ENCODE results near the gene IRAK2. TPM values are rescaled to one million over a fixed set of nuclear protein-coding genes. Genes with fewer than 3 reads are reported as not detected.
"Not testable (repeated sequence)": the region's sequence is repeated elsewhere in the genome, so short reads cannot be mapped to it uniquely, and the experiment has no call there.

IRAK2 gene
- total RNA-seq, 4 donors from 2014 or later: 6.1 to 23.8 (median 7.6) TPM

GRCh38 chr3:10149226-10149625 is 15.5 kb upstream of the IRAK2 start:
- DNase-seq (ENCODE audit: low spot score): no peak
- no peak for ATAC-seq (ENCODE audit: low FRiP score)
- no peak for TF ChIP-seq CTCF (IDR thresholded peaks at IDR 0.05)

DNA sequence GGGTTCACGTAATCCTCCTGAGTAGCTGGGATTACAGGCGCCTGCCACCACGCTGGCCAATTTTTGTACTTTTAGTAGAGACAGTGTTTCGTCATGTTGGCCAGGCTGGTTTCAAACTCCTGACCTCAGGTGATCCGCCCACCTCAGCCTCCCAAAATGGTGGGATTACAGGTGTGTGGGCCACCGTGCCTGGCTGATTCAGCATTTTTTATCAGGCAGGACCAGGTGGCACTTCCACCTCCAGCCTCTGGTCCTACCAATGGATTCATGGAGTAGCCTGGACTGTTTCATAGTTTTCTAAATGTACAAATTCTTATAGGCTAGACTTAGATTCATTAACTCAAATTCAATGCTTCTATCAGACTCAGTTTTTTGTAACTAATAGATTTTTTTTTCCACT is 13.7 kb upstream of the IRAK2 start:
- TF ChIP-seq CTCF (IDR thresholded peaks at IDR 0.05): no peak
- no peak for DNase-seq (ENCODE audit: low spot score)
- no peak for ATAC-seq (ENCODE audit: low FRiP score)

- no peak for TF ChIP-seq CTCF (IDR thresholded peaks at IDR 0.05)
- ATAC-seq (ENCODE audit: low FRiP score) (no peak), DNase-seq (ENCODE audit: low spot score) (no peak)
Observed at GRCh38 chr3:10154335-10155122, 10.2 kb upstream of the IRAK2 start.

DNA sequence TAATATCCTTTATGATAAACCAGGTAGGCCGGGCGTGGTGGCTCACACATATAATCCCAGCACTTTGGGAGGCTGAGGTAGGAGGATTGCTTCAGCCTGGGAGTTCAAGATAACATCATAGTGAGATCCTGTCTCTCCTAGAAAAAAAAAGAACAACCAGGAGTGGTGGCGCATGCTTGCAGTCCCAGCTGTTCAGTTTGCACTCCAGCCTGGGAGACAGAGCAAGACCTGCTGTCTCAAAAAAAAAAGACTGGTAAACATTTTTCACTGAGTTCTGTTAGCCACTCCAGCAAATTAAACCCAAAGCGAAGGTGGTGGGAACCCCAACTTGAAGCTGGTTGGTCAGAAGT is 9.6 kb upstream of the IRAK2 start:
- DNase-seq (ENCODE audit: low spot score): no peak
- TF ChIP-seq CTCF (IDR thresholded peaks at IDR 0.05): no peak
- ATAC-seq (ENCODE audit: low FRiP score): no peak

DNA sequence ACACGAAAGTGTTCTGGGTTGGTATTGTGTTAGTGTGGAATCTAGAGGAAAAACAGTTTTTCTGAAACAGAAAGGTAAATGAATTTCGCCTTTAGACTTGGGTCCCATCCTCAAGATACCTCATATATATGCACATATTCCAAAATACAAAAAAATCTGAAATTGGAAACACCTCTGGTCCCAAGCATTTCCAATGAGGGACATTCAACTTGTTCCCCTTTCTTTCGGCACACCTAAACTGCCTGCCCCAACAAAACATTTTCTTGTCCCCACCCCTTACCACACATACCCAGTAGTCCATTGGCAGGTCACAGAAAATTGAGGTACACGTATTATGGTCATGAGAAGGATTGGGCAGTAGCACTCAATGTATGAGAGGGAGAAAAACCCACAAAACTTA is 9.1 kb upstream of the IRAK2 start:
- ATAC-seq (ENCODE audit: low FRiP score) (no peak), DNase-seq (ENCODE audit: low spot score) (no peak)
- no peak for TF ChIP-seq CTCF (IDR thresholded peaks at IDR 0.05)

DNA sequence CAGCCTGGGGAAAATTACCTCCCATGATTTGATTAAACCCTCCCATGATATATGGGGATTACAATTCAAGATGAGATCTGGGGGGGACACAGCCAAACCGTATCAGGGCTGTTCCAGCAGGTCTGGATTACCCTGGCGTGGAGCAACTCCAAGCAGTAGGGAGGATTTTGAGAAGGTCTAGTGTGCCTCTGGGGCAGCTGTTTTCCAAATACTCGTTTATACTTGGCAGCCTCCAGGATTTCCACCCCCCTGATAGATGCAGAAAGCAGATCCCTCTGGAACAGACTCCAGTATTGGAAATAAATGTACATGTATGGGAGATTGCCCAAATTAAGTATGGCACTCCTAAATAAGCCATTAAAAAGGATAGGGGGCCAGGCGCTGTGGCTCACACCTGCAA is 7.7 kb upstream of the IRAK2 start:
- no peak for ATAC-seq (ENCODE audit: low FRiP score)
- no peak for DNase-seq (ENCODE audit: low spot score)
- TF ChIP-seq CTCF (IDR thresholded peaks at IDR 0.05): no peak

DNA sequence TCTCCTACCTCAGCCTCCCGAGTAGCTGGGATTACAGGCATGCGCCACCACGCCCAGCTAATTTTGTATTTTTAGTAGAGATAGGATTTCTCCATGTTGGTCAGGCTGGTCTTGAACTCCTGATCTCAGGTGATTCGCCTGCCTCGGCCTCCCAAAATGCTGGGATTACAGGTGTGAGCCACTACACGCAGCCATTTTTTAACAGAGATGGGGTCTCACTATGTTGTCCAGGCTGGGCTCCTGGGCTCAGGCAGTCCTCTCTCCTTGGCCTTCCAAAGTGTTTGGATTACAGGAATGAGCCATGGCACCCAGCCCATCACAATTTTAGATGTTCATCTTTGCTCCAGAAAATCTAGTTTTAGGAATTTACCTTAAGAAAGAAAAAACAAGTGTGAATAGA is 6.2 kb upstream of the IRAK2 start:
- ATAC-seq (ENCODE audit: low FRiP score): not testable (repeated sequence)

More for the DNA sequence above, 6.2 kb upstream of the IRAK2 start:
- DNase-seq (ENCODE audit: low spot score): not testable (repeated sequence)

All from omental fat pad (tissue), 4 donors.